Endothelial cell of hepatic sinusoid (primary cell): ENCODE results near the gene ADGRA1.
"Not testable (repeated sequence)": the region's sequence is repeated elsewhere in the genome, so short reads cannot be mapped to it uniquely, and the experiment has no call there.

Experiments
- in situ Hi-C: cut with HindIII; loops from 2 replicates; pipeline ENCODE4 v1.10.0; 2017; ENCODE audit warnings: low sequenced_read_pairs

The ADGRA1 gene

GRCh38 chr10:133125901-133126300 is 38.2 kb downstream of the ADGRA1 start:
- in situ Hi-C loops = no loop called here

GRCh38 chr10:133126431-133127290 is 38.9 kb downstream of the ADGRA1 start:
- in situ Hi-C loops = no loop called here

GRCh38 chr10:133127291-133128125 is 39.8 kb downstream of the ADGRA1 start:
- in situ Hi-C loops = no loop called here

DNA sequence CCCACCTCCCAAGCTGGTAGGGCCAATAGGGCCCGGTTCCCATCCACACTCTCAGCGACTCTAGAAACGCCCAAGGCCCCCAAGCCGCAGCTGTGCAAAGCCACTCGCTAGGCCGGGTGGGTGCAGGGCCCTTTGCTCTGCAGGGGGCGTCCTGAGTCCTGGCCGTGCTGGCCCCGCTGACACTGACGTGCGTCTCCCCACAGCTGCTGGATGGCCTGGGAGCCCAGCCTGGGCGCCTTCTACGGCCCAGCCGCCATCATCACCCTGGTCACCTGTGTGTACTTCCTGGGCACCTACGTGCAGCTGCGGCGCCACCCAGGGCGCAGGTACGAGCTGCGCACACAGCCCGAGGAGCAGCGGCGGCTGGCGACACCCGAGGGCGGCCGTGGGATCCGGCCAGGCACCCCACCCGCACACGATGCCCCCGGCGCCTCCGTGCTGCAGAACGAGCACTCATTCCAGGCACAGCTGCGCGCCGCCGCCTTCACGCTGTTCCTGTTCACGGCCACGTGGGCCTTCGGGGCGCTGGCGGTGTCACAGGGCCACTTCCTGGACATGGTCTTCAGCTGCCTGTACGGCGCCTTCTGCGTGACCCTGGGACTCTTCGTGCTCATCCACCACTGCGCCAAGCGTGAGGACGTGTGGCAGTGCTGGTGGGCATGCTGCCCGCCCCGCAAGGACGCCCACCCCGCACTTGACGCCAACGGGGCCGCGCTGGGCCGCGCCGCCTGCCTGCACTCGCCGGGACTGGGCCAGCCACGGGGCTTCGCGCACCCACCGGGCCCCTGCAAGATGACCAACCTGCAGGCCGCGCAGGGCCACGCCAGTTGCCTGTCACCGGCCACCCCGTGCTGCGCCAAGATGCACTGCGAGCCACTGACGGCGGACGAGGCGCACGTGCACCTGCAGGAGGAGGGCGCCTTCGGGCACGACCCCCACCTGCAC is 40.7 kb downstream of the ADGRA1 start:
- in situ Hi-C loops = no loop called here

GRCh38 chr10:133129071-133129858 is 41.5 kb downstream of the ADGRA1 start:
- in situ Hi-C loops = no loop called here

DNA sequence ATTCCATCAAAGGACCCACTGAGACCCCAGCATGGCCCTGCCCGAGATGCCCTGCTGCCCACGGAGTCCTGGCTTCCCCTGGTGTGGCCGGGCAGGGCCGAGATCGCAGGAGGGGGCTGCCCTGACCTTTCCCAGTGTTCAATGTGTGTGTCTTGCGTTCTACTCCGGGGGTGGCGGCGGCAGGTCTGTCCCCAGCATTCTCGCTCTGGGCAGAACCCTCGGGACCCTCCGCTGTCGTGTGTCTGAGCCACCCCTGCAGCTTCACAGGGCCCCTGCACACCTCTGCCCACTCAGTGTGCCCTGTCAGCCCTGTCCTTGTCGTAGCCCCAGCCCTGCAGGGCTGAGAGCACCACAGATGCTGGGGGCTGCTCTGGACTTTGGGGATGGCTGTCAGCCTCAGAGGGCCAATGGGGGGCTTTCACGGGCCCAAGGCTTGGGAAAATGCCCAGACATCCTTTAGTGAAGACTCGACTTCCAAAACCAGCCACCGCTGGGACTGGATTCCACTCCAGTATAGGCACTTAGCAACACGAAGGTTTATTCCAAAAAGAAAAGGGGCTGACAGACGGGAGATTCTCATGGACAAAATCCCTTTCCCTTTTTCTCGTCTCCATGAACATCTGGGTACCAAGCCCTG is 42.3 kb downstream of the ADGRA1 start:
- in situ Hi-C loops = no loop called here

DNA sequence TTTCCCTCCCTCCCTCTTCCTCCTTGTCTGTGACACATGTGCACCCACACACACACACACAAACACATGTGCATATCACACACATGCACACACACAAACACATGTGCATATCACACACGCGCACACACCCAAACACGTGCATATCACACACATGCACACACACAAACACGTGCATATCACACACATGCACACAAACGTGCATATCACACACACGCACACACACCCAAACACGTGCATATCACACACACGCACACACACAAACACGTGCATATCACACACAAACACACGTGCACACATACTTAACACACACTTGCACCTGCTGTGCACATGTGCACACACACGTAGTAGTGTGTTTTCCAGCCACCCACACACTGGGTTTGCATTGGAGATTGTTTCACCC is 42.9 kb downstream of the ADGRA1 start:
- in situ Hi-C loops = no loop called here

- in situ Hi-C loops = no loop called here
Measured at GRCh38 chr10:133131053-133131452, 43.3 kb downstream of the ADGRA1 start.

- in situ Hi-C loops = no loop called here
Measured at GRCh38 chr10:133131734-133132472, 44.2 kb downstream of the ADGRA1 start.

GRCh38 chr10:133132473-133133291 is 45.0 kb downstream of the ADGRA1 start:
- in situ Hi-C loops = no loop called here

DNA sequence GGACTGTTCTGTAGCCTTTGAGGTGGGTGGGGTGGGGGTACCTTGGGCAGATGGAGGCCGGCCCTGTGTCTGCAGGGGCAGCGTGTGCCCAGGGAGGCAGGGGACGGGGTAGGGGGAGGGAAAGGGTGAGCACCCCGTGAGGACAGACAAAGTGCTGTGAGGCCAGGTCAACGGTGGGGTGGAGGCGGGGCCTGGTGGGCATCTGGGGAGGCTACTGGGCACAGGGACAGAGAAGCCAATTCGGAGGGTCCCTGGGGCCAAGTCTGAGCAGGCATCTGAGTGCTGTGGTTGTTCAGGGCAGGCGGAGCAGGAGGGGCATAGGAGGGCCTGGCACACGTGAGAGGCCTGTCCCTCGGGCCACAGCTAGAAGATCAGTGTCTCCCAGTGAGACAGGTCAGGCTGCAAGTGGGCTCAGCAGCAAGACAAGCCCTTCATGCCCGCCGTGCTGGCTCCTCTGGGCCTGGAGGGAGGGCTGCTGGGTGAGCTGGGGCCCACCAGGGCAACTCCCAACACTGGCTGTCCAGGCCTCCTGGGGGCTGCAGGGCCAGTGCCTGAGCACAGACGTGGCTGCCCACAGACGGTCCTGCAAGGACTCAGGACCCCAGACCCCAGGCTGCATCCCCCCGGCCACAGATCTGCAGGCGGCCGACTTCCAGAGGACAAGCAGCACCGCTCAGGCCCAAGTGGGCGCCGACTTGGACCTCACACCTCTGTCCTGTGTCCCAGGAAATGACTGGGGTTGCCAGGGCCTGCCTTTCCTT is 45.9 kb downstream of the ADGRA1 start:
- in situ Hi-C loops = no loop called here

DNA sequence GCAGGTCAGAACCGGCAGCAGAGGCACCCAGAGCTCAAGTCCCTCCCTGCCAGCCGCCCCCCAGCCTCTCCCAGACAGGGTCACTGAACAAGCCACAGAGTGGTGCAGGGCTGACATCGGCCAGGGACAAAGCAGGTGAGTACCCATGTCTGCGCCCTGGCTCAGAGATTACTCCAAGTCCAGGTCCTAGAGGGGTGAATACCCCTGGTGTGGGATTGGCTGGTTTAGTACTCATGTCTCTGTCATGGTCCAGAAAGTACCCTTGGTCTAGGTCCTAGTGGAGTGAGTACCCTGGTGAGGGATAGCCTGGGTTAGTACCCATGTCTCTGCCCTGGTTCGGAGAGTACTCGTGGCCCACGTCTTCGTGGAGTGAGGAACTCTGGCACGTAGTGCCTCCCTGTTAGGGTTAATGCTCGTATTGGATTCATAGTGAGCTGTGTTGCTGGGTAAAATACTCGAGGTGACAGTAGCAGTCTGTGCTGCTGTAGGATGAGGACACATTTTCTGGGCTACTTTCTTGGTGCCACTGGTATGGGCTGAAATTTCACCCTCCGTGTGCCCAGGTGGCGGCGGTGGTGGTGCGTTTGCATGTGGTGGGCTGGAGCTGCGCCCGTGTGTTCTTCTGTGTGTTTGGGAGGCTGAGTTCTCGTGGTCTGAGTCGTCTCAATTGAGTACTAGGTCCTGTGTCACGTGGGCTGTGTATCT is 46.8 kb downstream of the ADGRA1 start:
- in situ Hi-C loops = no loop called here

DNA sequence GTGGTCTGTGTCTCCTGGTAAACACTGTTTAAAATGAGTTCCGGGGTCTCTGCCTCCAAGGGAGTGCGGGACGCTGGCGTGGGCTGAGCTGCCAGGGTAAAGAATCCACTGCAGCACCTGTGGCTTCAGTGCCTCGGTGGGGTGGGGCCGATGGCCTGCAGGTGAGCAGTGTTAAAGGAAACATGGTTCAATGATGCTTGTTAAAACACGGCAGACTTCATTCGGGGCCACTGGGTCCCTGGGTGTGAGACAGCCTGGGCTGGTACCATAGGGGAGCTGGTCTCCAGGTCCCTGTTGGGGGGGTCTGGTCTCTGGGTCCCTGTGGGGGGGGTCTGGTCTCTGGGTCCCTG is 47.4 kb downstream of the ADGRA1 start:
- in situ Hi-C loops = no loop called here

- in situ Hi-C loops = not testable (repeated sequence)
Measured at GRCh38 chr10:133137486-133138145, 49.9 kb downstream of the ADGRA1 start.

DNA sequence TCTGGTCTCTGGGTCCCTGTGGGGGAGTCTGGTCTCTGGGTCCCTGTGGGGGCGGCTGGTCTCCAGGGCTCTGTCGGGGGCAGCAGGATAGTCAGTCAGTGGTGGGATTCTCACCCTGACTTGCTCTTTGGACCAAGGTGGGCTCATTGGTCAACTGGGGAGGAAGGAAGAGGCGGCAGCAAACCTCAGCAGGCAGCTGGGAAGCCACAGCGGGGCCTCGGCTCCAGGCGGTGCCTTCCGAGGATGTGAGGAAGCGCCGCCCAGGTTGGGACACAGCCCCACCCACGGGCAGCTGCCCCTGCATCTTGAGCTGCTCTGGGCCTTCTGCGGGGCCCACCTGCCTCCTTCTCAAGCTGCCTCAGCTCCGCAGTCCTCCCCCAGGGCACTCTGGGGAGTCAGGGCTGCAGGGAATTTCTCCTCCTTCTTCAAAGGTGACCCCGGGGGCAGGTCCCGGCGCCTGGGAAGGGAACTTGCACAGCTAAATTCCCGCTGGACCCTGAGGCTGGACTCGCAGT is 51.9 kb downstream of the ADGRA1 start:
- in situ Hi-C loops = loop anchor here (10.0 kb wide), 2 partner anchors 95 to 195 kb away; partner anchors contain the start of gene CFAP46
